Pancreas (tissue), 10 donors: ENCODE data around the gene NARF. TPM values are rescaled to one million over a fixed set of nuclear protein-coding genes. Genes with fewer than 3 reads are reported as not detected.

Experiments used
- ATAC-seq, 4 donors: fragments of 200-7000 bp; cut with Tn5 transposase; one replicate each; pipeline versions ENCODE4 v1.8.0 to v1.9.1; 2020; ENCODE audit warnings: mild to moderate bottlenecking in 4 of 4, moderate library complexity in 4 of 4
- DNase-seq, 6 donors: peaks; one replicate each; pipeline ENCODE4 v3.0.0-alpha.2; 2020
- FAIRE-seq: peaks from 2 replicates; lab custom pipeline; 2012; peaks lifted over from hg19 to GRCh38; lab: Jason Lieb, UNC
- H3K27ac ChIP-seq, 4 donors: fragments of 200-600 bp; sonication (generic); 1 replicate in 3 of 4; 2 replicates in 1 of 4; pipeline versions ENCODE4 v1.5.0 to v1.8.0; 2020
- H3K27me3 ChIP-seq, 4 donors: fragments of 200-600 bp; one replicate each; pipeline ENCODE4 v1.8.0; 2021
- H3K36me3 ChIP-seq, 3 donors: fragments of 200-600 bp; sonication (generic) in 1 of 3; one replicate each; pipeline versions ENCODE4 v1.5.0 to v1.8.0; 2020 to 2021
- H3K4me1 ChIP-seq, 3 donors: fragments of 200-600 bp; one replicate each; pipeline ENCODE4 v1.8.0; 2021
- H3K4me3 ChIP-seq, 4 donors: fragments of 200-600 bp; sonication (generic) in 2 of 4; one replicate each; pipeline versions ENCODE4 v1.5.0 to v1.8.0; 2020 to 2021
- H3K9me3 ChIP-seq, 4 donors: fragments of 200-600 bp; one replicate each; pipeline ENCODE4 v1.8.0; 2021
- WGBS, 2 donors: extraction: QIAGEN DNeasy Blood & Tissue Kit; methylation state at CpG; one replicate each; pipeline ENCODE4 v1.1.7; 2013; 5-methylcytosine and 5-hydroxymethylcytosine counted together
- intact Hi-C, 3 donors: fragments of 100-400 bp; cut with DNase I; formaldehyde crosslinking; loops; one replicate each; pipeline versions ENCODE4 v1.11.1 to v1.14.2; 2022
- polyA plus RNA-seq, 2 donors: library from polyadenylated mRNA; stranded (reverse); fragments of 200-250 nt; gene quantifications; one replicate each; pipeline ENCODE4 v1.2.3, GENCODE V29; 2013
- total RNA-seq, 6 donors: library from RNA; stranded (reverse); fragmentation: NEBNext Ultra II Directional in 4 of 6; extraction: Animal tissue kit (Norgen Biotek cat#: 25700) in 4 of 6; gene quantifications; one replicate each; pipeline versions ENCODE4 v1.2.1 to v1.2.4, GENCODE V29; 2021 to 2023
- TF ChIP-seq, protein P1 (sequence below), 4 donors: fragments of 200-600 bp; sonication (generic) in 3 of 4; IDR thresholded peaks; one replicate each; pipeline versions ENCODE4 v1.5.0 to v1.8.0; 2021; ENCODE audit warnings: antibody characterized with exemption in 4 of 4
- donor health status: healthy with polysubstance abuse.
- donor health status: DM: no; HTN: no; CAD: no; lungs with moderate emphysema.
- donor health status: DM: no; HTN: no; CAD: no.
- donor health status: control.
- donor health status: control.
- donor health status: Bipolar disorder and iron deficiency.
- donor health status: DM: yes; HTN: yes; CAD: no.
- donor health status: DM: no; HTN: no; CAD: no.
- donor health status: DM: no; HTN: no; CAD: no.
- donor health status: DM: yes; HTN: yes; CAD: no.

The NARF gene
- total and polyA plus RNA-seq, 8 donors = 21.3 to 96.9 (median 34.1) TPM

DNA sequence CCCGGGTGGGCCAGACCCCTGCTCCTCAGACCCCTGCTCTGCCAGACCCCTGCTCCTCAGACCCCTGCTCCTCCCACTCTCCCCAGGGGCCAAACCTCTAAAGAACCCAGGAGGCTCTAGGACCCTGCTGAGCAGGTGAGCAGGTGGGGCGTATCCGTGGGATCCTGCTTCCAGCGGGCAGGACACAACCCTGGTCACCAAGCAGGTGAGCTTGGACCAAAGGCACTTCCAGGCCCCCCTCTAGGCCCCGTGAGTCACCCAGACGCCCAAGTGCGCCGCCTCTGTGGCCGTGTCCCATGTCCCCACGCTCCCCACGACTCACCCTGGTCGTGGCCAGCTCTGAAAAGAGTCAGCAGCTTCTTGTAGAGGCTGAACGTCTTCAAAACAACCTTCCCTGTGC, 13.0 kb upstream of the NARF start:
- Histone ChIP-seq H3K4me3 (no peak overlapping the region), H3K27ac (peak overlapping the region in 1 of 4 donors; percentile 28), H3K9me3 (no peaks in the 10 kb centered on the region), H3K4me1 (peaks cover 0 to 22% (median 15%) of the 10 kb centered on the region in 3 donors), H3K27me3 (no peaks in the 10 kb centered on the region), H3K36me3 (peaks cover 0 to 3% (median 2%) of the 10 kb centered on the region in 3 donors)
- FAIRE-seq = no peak
- 70 to 73% methylated on average over 13 of the region's 13 CpGs for WGBS, 2 donors
- TF ChIP-seq, protein P1, sequence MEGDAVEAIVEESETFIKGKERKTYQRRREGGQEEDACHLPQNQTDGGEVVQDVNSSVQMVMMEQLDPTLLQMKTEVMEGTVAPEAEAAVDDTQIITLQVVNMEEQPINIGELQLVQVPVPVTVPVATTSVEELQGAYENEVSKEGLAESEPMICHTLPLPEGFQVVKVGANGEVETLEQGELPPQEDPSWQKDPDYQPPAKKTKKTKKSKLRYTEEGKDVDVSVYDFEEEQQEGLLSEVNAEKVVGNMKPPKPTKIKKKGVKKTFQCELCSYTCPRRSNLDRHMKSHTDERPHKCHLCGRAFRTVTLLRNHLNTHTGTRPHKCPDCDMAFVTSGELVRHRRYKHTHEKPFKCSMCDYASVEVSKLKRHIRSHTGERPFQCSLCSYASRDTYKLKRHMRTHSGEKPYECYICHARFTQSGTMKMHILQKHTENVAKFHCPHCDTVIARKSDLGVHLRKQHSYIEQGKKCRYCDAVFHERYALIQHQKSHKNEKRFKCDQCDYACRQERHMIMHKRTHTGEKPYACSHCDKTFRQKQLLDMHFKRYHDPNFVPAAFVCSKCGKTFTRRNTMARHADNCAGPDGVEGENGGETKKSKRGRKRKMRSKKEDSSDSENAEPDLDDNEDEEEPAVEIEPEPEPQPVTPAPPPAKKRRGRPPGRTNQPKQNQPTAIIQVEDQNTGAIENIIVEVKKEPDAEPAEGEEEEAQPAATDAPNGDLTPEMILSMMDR (IDR thresholded peaks at IDR 0.05) = no peak
- peak in 1 of 6 donors; percentile 54 for DNase-seq
- intact Hi-C loops = no loop called here
- peak in 1 of 4 donors; percentile 8 for ATAC-seq

DNA sequence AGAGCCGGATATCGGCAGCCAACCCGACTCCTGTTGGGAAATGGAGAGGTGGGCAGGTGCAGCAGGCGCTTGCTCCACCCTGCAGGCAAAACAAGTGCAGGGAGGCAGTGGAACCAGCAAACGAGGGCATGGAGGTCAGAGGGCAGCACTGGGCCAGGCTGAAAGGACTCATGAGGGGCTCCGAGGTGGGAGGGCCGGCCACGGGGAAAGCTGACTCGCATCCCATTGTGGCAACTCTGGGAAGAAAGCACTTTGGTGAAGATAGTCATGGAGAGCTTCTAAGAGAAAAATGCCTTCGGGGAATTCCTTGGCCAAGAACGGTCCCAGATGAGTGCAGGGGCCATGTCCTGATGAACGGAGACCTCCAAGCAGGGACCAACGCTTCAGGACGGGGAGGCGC, 12.4 kb upstream of the NARF start:
- peaks cover 3 to 23% (median 18%) of the 10 kb centered on the region in 3 donors for H3K4me1 ChIP-seq
- TF ChIP-seq, protein P1 (IDR thresholded peaks at IDR 0.05) = no peak
- no peaks in the 10 kb centered on the region for H3K27me3 ChIP-seq
- no peaks in the 10 kb centered on the region for H3K9me3 ChIP-seq
- DNase-seq = peak in 1 of 6 donors; percentile 62
- H3K4me3 ChIP-seq = no peak overlapping the region
- no peak for ATAC-seq
- intact Hi-C loops = no loop called here
- H3K36me3 ChIP-seq = peaks cover 0 to 3% (median 2%) of the 10 kb centered on the region in 3 donors
- no peak for FAIRE-seq
- 89 to 92% methylated on average over 15 of the region's 15 CpGs for WGBS, 2 donors
- H3K27ac ChIP-seq = peak overlapping the region in 1 of 4 donors; percentile 28

DNA sequence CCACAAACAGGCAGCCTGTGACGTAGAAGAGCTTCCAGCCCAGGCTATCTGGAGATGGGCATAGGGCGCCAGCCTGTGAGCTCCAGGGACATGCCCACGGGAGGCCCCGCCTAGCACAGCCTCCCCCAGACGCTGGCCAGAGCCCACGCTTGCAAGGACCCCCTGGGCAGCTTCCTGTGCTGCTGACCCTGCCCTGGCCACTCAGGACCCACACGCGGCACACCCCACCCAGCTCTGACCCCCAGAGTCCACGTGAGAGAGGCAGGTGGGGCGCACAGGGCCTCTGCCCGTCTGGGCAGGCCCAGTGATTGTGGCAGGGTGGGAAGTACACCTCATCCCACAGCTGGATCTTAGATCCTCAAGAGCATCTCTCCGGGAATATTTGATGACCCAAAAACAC, 11.9 kb upstream of the NARF start:
- 85% methylated on average over 12 of the region's 12 CpGs for WGBS, 2 donors

DNA sequence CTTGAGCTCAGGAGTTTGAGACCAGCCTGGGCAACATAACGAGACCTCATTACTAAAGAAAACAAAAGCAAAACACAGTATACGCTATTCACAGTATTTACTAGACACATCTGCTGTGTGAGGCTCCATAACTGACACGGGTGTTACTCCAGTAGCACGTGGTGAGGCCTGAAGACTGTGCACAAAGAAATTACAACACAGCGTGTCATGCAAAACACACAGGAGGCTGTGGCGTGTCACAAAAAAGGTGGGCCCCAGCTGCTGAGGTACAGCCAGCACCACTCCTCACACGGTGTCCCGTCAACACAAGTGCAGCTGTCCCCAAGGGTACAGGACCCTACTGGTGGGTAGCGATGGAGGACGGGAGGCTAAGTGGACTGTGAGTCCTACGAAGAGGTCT, 10.7 kb upstream of the NARF start:
- TF ChIP-seq, protein P1 (IDR thresholded peaks at IDR 0.05) = no peak
- intact Hi-C loops = no loop called here
- Histone ChIP-seq H3K27me3 (no peaks in the 10 kb centered on the region), H3K36me3 (peaks cover 0 to 2% (median 0%) of the 10 kb centered on the region in 3 donors), H3K4me1 (peaks cover 7 to 31% (median 22%) of the 10 kb centered on the region in 3 donors), H3K9me3 (no peaks in the 10 kb centered on the region), H3K27ac (no peak overlapping the region), H3K4me3 (no peak overlapping the region)
- 92 to 93% methylated on average over 11 of the region's 11 CpGs for WGBS, 2 donors
- DNase-seq (peak in 1 of 6 donors; percentile 47), FAIRE-seq (no peak), ATAC-seq (no peak)

More for the DNA sequence above, 11.9 kb upstream of the NARF start:
- no peak for ATAC-seq
- H3K4me1 ChIP-seq = peaks cover 7 to 28% (median 22%) of the 10 kb centered on the region in 3 donors
- no peak overlapping the region for H3K4me3 ChIP-seq
- no peaks in the 10 kb centered on the region for H3K9me3 ChIP-seq
- H3K27ac ChIP-seq = no peak overlapping the region
- no peaks in the 10 kb centered on the region for H3K27me3 ChIP-seq
- peak in 1 of 6 donors; percentile 60 for DNase-seq
- intact Hi-C loops = no loop called here
- peaks cover 0 to 3% (median 2%) of the 10 kb centered on the region in 3 donors for H3K36me3 ChIP-seq
- FAIRE-seq = no peak
- TF ChIP-seq, protein P1 (IDR thresholded peaks at IDR 0.05) = no peak

DNA sequence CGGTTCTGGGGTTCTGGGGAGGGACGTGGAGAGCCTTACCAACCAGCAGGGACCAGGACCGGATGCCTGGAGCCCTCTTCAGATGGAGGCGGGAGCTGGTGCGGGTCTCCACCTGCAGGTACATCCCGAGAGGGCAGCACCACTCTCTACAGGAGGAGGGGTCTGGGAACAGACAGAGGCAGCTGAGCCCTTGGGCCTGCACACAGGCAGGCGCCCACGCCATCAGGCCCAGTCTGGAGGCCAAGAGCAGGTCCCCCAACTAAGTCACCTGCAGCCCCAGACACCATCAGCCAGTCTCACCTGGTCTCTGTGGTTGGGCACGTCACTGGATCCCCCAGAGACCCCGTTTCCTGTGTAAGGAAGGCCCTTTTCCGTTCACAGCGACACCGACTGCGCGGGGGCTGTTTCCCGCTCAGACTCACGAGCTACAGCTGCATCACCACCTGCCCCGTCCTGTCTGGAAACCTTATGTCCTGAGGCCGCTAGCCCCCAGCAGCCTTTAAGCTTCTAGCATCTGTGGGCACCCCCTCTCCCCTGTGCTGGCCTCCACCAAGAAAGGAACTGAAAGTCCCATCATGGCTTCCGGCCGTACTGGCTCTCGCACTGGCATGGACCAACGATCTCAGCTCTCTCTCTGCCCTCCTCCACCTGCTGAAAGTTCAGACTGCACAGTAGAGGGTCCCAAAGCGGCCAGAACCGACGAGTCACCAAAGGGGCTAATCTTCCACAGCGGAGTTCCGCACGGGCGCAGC, 9.2 kb upstream of the NARF start:
- peak overlapping the region; percentile 72 to 99 (median 90) for H3K4me3 ChIP-seq
- peaks cover 7 to 31% (median 17%) of the 10 kb centered on the region in 3 donors for H3K4me1 ChIP-seq
- no peaks in the 10 kb centered on the region for H3K36me3 ChIP-seq
- H3K9me3 ChIP-seq = no peaks in the 10 kb centered on the region
- FAIRE-seq (no peak), DNase-seq (peak in 3 of 6 donors; percentile 16 to 72 (median 32)), ATAC-seq (no peak)
- no peaks in the 10 kb centered on the region for H3K27me3 ChIP-seq
- TF ChIP-seq, protein P1 (IDR thresholded peaks at IDR 0.05) = no peak
- intact Hi-C loops = no loop called here
- peak overlapping the region in 3 of 4 donors; percentile 80 to 91 (median 90) for H3K27ac ChIP-seq
- 81 to 82% methylated on average over 30 of the region's 30 CpGs for WGBS, 2 donors
